Caco-2 (cell line): ENCODE measurements around the gene ADPRS. TPM values are rescaled to one million over a fixed set of nuclear protein-coding genes. Genes with fewer than 3 reads are reported as not detected.

ENCODE experiments used
- BruUV-seq: library from RNA; stranded (reverse); fragments of 400-500 nt; replicated peaks from 2 replicates; lab custom pipeline; 2021; lab: Mats Ljungman, UMichigan
- CTCF ChIA-PET: fragments of 300-600 bp; sonication (Branson Sonifier 250); formaldehyde crosslinking; loops from one replicate; lab custom pipeline; 2022; ENCODE audit warnings: antibody characterized with exemption; lab: Charles Lee
- POLR2A ChIA-PET: fragments of 300-600 bp; sonication (Branson Sonifier 250); formaldehyde crosslinking; loops from one replicate; lab custom pipeline; 2022; ENCODE audit warnings: antibody characterized with exemption; lab: Charles Lee
- DNase-seq, 2 experiments: peaks; one replicate each; pipeline versions ENCODE4 v3.0.0 to v3.0.0-alpha.2; 2020 to 2022
- H3K27me3 ChIP-seq: replicated peaks from 2 replicates; pipeline ENCODE4 v1.6.0; 2011; ENCODE audit warnings: low read length; ENCODE audit not compliant: control insufficient read depth, insufficient read depth
- H3K36me3 ChIP-seq: 2 replicates; pipeline ENCODE4 v1.5.1; 2011; ENCODE audit warnings: low read length; ENCODE audit not compliant: control insufficient read depth, insufficient read depth
- H3K4me1 ChIP-seq: fragments of 250-450 bp; sonication (Bioruptor Pico); 2 replicates; pipeline ENCODE4 v1.5.1; 2020; ENCODE audit warnings: mild to moderate bottlenecking
- H3K4me3 ChIP-seq: 2 replicates; pipeline ENCODE4 v1.5.1; 2011; ENCODE audit warnings: low read depth, mild to moderate bottlenecking, control low read depth, low read length
- H3K9me3 ChIP-seq: fragments of 250-450 bp; sonication (Bioruptor Pico); 2 replicates; pipeline ENCODE4 v1.5.1; 2020; ENCODE audit warnings: mild to moderate bottlenecking, moderate library complexity
- H3K27ac Mint-ChIP-seq: one replicate; pipeline ENCODE4 v1.8.0; 2022; ENCODE audit warnings: mixed read lengths; ENCODE audit not compliant: unreplicated experiment
- H3K27me3 Mint-ChIP-seq: one replicate; pipeline ENCODE4 v1.8.0; 2022; ENCODE audit warnings: mixed read lengths; ENCODE audit not compliant: insufficient read depth, unreplicated experiment
- H3K36me3 Mint-ChIP-seq: one replicate; pipeline ENCODE4 v1.8.0; 2022; ENCODE audit warnings: mild to moderate bottlenecking, mixed read lengths; ENCODE audit not compliant: insufficient read depth, unreplicated experiment
- H3K4me1 Mint-ChIP-seq: one replicate; pipeline ENCODE4 v1.8.0; 2022; ENCODE audit warnings: low read depth, mixed read lengths; ENCODE audit not compliant: unreplicated experiment
- H3K4me3 Mint-ChIP-seq: one replicate; pipeline ENCODE4 v1.8.0; 2022; ENCODE audit warnings: mild to moderate bottlenecking, moderate library complexity, mixed read lengths; ENCODE audit not compliant: unreplicated experiment
- H3K9me3 Mint-ChIP-seq: one replicate; pipeline ENCODE4 v1.8.0; 2022; ENCODE audit warnings: mixed read lengths; ENCODE audit not compliant: unreplicated experiment
- CTCF ChIP-seq, 2 experiments: fragments of 200-600 bp in 1 of 2; IDR thresholded peaks; 1 replicate in 1 of 2; 2 replicates in 1 of 2; pipeline versions ENCODE4 v1.5.1 to v1.8.0; 2011 to 2022; ENCODE audit warnings: antibody characterized with exemption in 1 of 2, control low read depth in 1 of 2, inconsistent platforms in 1 of 2, low read depth in 1 of 2, low read length in 1 of 2, mild to moderate bottlenecking in 1 of 2, moderate library complexity in 1 of 2; ENCODE audit not compliant: insufficient read depth in 1 of 2, severe bottlenecking in 1 of 2, unreplicated experiment in 1 of 2
- intact Hi-C: fragments of 100-400 bp; cut with micrococcal nuclease; formaldehyde crosslinking; loops from one replicate; pipeline ENCODE4 v1.10.0; 2022; ENCODE audit not compliant: unreplicated experiment
- total RNA-seq: library from RNA; stranded (reverse); gene quantifications from 2 replicates; pipeline ENCODE4 v1.2.3, GENCODE V29; 2022

Gene ADPRS
- total RNA-seq, 1 experiment from 2014 or later: 19.3 TPM

GRCh38 chr1:36112823-36113222 lies 24.1 kb downstream of the ADPRS start:
- no peaks in the 10 kb centered on the region for H3K9me3 Mint-ChIP-seq
- H3K27ac Mint-ChIP-seq: no peak overlapping the region
- H3K4me3 Mint-ChIP-seq: no peak overlapping the region
- H3K9me3 ChIP-seq: no peaks in the 10 kb centered on the region
- H3K4me1 ChIP-seq: no peaks in the 10 kb centered on the region
- intact Hi-C loops: no loop called here
- H3K4me1 Mint-ChIP-seq: no peaks in the 10 kb centered on the region
- DNase-seq: no peak
- POLR2A ChIA-PET: no interaction called here
- no peaks in the 10 kb centered on the region for H3K36me3 ChIP-seq
- no TSS peak for BruUV-seq
- H3K36me3 Mint-ChIP-seq: no peaks in the 10 kb centered on the region
- TF ChIP-seq CTCF (IDR thresholded peaks at IDR 0.05; ENCODE audit: insufficient read depth in 1 of 2, low read depth in 1 of 2, low read length in 1 of 2, severe bottlenecking in 1 of 2, unreplicated experiment in 1 of 2): no peak
- H3K4me3 ChIP-seq: no peak overlapping the region
- CTCF ChIA-PET: no interaction called here
- H3K27me3 ChIP-seq: no peaks in the 10 kb centered on the region
- no peaks in the 10 kb centered on the region for H3K27me3 Mint-ChIP-seq

- no peaks in the 10 kb centered on the region for H3K4me1 Mint-ChIP-seq
- intact Hi-C loops: no loop called here
- no peaks in the 10 kb centered on the region for H3K4me1 ChIP-seq
- no peaks in the 10 kb centered on the region for H3K27me3 Mint-ChIP-seq
- no peaks in the 10 kb centered on the region for H3K36me3 Mint-ChIP-seq
- BruUV-seq: no TSS peak
- H3K4me3 ChIP-seq: no peak overlapping the region
- DNase-seq: no peak
- no peaks in the 10 kb centered on the region for H3K36me3 ChIP-seq
- no peaks in the 10 kb centered on the region for H3K9me3 Mint-ChIP-seq
- no peaks in the 10 kb centered on the region for H3K27me3 ChIP-seq
- ChIA-PET POLR2A (no interaction called here), CTCF (interaction anchor here (0.7 kb wide), 1 partner anchor 110 kb away, joined by 3 read pairs; the partner anchor contains the start of gene THRAP3)
- no peak overlapping the region for H3K4me3 Mint-ChIP-seq
- no peaks in the 10 kb centered on the region for H3K9me3 ChIP-seq
- no peak for TF ChIP-seq CTCF (IDR thresholded peaks at IDR 0.05; ENCODE audit: insufficient read depth in 1 of 2, low read depth in 1 of 2, low read length in 1 of 2, severe bottlenecking in 1 of 2, unreplicated experiment in 1 of 2)
- H3K27ac Mint-ChIP-seq: no peak overlapping the region
These were observed 25.7 kb downstream of the ADPRS start for GRCh38 chr1:36114371-36114770.

GRCh38 chr1:36115200-36115669 lies 26.5 kb downstream of the ADPRS start:
- intact Hi-C loops: no loop called here
- no peak overlapping the region for H3K4me3 Mint-ChIP-seq
- no peaks in the 10 kb centered on the region for H3K9me3 Mint-ChIP-seq
- no peaks in the 10 kb centered on the region for H3K36me3 Mint-ChIP-seq
- no peak for DNase-seq
- Histone ChIP-seq H3K4me1 (no peaks in the 10 kb centered on the region), H3K36me3 (no peaks in the 10 kb centered on the region), H3K4me3 (no peak overlapping the region), H3K27me3 (no peaks in the 10 kb centered on the region), H3K9me3 (no peaks in the 10 kb centered on the region)
- no peaks in the 10 kb centered on the region for H3K4me1 Mint-ChIP-seq
- no peak for TF ChIP-seq CTCF (IDR thresholded peaks at IDR 0.05; ENCODE audit: insufficient read depth in 1 of 2, low read depth in 1 of 2, low read length in 1 of 2, severe bottlenecking in 1 of 2, unreplicated experiment in 1 of 2)
- ChIA-PET CTCF (interaction anchor here (0.6 kb wide), 1 partner anchor 258 kb away, joined by 7 read pairs; no protein-coding TSS in a partner anchor), POLR2A (no interaction called here)
- no TSS peak for BruUV-seq
- no peaks in the 10 kb centered on the region for H3K27me3 Mint-ChIP-seq
- no peak overlapping the region for H3K27ac Mint-ChIP-seq
